Anterior cingulate cortex (tissue), 58 donors: Measurements from ENCODE around the gene CLEC20A.
A peak's percentile ranks its signal among the peaks of the same experiment; 100 is the strongest.

Source experiments
- DNase-seq, 58 donors: peaks; one replicate each; lab custom pipeline; 2025; lab: John Stamatoyannopoulos, UW

Gene CLEC20A

DNA sequence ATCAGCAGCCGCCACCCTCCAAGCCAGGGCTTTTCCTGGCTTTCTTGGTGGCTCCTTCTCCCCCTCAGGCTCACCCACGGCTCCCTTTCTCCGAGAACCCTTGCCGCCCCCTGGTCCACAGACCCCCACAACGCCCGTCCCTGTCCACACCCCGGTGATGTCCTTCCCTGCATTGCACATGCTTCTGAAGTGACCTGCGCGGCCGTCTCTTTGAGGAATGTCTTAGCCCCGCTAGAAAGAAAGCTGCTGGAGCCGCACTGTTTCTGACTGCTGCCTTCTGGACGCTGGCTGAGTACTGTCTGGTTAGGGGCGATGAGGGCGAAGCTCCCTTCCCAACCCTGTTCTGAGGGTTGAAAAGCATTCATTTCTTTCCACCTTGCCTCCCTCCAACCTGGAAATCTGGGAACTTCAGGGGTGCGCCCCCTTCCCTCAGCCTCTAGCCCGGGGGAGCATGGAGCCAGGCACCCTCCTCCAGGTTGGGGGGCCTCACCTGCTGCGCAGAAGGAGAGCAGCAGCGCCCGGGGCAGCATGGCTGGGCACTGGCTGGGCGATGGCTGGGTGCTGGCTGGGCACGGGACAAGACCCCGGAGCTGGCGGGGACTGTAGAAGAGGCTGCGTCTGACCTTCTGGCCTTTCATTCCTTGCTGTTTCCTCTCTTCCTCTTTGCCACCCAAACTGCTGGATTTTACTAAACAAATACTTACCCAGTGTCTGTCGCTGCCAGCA lies at the start of gene CLEC20A:
CLEC20A (minus strand) TSS at position 555 of the 726 bp plus-strand sequence; CDS start at position 530, 25 bp downstream.
- no peak for DNase-seq

DNA sequence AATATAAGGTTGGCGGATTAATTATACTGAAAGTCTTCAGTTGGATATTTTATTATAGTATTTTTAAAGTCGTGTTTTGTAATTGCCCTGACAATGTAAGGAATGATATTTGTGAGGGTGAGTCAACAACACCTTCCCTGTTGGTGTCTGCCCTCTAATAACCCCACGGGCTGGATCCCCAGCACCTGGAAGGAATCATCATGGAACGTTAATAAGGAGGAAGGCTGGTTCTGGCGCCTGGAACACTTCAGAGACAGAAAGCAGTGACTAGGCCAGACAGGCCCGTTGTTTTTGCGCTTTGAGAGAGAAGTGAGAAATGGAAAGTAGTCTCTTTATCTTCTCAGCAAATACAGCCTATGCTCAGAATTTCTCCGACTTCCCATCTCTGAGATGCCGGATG lies 47.8 kb upstream of the CLEC20A start:
- DNase-seq: no peak

DNA sequence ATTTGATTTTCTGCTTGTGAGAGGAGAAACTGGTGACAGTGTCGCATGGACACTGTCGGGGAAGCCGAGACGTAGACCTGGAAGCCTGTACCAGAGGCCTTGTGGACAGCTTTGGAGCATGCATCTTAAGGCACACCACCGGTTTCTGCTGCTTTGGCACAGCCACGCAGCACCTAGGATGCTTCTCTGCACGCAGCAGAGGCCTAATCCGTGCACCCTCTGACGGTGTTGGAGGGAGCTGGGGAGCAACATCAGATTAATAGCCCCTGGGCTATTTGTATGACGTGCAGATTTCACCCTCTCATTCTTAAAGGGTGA lies 46.5 kb upstream of the CLEC20A start:
- peak in 2 of 58 donors; percentile 43 to 68 for DNase-seq

- DNase-seq: peak in 57 of 58 donors; percentile 48 to 94 (median 79)
Observed at GRCh38 chr1:178542554-178543289, 46.0 kb upstream of the CLEC20A start.

- DNase-seq: peak in 27 of 58 donors; percentile 20 to 74 (median 51)
Observed at GRCh38 chr1:178541829-178542553, 45.2 kb upstream of the CLEC20A start.

- DNase-seq: no peak
Observed at GRCh38 chr1:178541379-178541778, 44.6 kb upstream of the CLEC20A start.

- DNase-seq: peak in 30 of 58 donors; percentile 8 to 72 (median 36)
Observed at GRCh38 chr1:178540646-178541045, 43.9 kb upstream of the CLEC20A start.

DNA sequence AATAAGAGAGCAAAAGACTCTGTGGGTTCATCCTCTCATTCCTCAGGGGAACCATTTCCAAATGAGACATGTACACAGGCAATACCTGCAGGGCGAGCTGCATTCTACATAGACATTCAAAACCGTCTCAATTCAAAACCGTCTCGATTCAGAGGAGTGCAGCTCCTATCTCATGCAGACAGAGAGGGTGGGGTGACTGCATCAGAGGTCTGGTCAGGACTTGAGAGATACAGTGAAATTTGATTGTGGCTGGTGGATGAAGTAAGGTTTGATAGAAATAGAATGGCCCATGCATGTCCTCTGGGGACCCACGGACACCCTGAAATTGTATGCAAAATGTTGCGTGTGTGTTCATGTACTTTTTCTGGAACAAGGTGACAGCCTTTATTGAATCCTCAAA lies 43.4 kb upstream of the CLEC20A start:
- DNase-seq: peak in 1 of 58 donors; percentile 3

DNA sequence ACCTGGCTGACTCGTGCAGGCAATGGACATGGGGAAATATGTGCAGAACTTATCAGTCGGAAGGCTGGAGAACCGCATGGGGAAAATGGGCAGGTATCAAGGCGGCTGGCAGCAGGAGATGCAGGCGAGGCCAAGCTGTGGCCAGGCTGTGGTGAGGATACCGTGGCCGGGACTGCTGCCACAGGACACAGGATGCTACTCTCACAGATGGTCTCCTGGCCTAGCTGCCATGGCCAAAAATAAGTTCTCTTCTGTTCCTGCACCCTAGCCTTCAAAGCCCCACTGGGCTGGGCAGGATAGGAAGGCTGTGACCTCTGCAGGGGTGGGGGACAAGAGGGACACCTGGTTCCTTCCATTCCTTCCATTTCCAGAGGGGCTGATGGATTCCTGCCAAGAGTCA lies 42.5 kb upstream of the CLEC20A start:
- peak in 1 of 58 donors; percentile 5 for DNase-seq

- DNase-seq: no peak
Observed at GRCh38 chr1:178538192-178538916, 41.6 kb upstream of the CLEC20A start.

DNA sequence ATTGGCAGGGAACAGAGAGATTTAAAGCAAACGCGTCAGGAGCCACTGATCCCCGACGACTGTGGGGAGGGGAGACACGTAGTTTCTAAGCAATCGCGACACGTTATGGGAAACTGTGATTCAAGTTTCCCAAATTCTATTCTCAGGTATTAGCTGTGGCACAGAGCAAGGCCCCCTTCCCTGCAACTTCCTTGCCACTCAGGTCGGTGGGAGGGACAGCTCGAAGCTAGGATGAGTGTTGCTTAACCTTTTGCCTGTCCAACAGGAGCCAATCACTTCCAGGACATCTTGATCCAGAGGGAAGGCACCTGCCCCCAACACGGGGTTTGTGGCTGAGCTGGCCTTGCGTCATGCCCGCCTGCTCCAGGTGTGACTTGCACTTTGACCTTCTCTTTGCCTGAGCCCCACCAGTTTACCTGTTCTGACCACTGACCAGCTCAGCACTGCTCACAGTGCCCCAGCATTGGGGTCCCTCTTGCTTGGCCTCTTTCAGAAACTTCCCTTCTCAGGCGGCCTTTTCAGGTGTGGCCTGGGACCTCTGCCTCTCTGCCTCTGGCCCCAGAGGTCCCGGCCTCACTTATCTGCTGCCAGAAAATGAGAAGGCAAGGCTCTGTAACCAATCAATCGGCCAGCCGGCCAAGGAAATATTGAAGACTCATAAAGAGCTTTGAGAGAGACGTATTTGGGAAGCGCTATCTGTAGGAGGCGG lies 40.8 kb upstream of the CLEC20A start:
- DNase-seq: no peak

GRCh38 chr1:178536844-178537371 lies 40.1 kb upstream of the CLEC20A start:
- DNase-seq: peak in 41 of 58 donors; percentile 15 to 81 (median 50)

DNA sequence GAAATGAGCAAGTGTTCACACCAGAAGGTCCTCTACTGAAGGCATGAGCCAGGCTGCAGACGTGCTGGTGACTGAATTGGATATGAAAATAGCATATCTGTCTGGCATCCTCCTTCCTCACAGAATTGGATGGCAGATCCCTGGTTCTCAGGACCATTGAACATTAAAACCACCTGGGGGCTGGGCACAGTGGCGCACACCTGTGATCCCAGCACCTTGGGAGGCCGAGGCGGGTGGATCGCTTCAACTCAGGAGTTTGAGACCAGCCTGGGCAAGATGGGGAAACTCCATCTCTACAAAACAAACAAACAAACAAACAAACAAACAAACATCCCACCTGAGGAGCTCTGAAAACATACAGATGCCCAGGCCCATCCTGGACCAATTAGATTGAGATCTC lies 39.6 kb upstream of the CLEC20A start:
- DNase-seq: peak in 1 of 58 donors; percentile 2

DNA sequence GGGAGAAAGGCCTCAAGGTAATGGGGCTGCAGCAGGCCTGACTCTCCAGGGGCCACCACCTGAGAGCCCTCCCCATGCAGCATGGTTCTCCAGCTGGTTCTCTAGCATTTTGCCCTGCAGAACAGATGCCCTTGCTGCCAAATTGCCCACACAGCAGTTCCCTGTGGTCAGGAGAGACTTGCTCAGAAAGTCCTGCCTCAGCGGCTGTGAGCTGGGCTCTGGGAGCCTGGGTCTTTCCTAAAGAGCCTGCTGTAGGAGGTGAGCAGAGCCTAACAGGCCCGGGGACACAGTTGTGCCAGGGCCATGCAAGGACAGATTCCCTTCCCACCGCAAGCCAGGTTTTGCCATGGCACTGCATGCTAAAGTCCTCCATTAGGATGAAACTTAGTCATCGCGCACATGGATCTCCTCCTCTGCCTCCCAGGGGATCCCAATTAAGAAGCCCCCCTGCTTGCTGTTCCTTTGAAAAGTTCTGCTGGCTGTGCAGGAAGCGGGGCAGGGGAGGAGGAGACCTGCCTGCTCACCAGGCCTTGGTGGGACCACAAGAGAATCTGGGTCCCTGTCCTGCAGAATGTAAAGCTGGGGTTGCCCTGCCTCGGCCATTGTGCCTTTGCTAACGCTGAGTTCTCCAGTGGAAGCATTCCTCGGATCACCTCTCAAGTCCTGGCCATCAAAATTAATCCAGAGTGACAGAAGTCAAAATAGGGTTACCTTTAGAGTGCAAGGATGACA lies 37.5 kb upstream of the CLEC20A start:
- no peak for DNase-seq

DNA sequence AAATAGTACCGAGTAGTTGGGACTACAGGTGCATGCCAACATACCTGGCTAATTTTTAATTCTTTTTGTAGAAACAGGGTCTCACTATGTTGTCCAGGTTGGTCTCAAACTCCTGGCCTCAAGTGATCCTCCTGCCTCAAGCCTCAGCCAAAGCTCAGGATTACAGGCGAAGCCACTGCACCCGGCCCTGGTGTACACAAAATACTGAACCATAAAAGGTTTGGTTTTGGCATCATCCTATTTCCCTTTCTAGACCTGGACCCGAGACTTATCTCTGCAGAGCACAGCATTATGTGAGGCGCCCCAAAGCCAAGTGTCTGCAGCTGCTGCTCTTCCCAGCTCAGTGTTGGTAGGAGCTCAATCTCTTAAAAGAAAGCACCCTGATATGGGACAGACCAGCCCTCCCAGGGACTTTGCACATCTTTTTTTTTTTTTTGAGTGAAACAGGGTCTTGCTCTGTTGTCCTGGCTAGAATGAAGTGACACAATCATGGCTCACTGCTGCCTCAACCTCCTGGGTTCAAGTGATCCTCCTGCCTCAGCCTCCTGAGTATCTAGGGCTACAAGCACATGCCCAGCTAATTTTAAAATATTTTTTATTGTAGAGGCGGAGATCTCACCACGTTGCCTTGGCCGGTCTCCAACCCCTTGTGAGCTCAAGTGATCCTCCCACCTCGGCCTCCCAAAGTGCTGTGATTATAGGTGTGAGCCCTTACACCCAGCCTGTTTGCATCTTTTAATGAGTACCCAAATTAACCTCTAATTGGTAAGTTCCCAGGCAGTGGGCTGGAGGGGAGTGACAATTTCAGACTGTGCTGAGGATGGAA lies 36.6 kb upstream of the CLEC20A start:
- DNase-seq: no peak

DNA sequence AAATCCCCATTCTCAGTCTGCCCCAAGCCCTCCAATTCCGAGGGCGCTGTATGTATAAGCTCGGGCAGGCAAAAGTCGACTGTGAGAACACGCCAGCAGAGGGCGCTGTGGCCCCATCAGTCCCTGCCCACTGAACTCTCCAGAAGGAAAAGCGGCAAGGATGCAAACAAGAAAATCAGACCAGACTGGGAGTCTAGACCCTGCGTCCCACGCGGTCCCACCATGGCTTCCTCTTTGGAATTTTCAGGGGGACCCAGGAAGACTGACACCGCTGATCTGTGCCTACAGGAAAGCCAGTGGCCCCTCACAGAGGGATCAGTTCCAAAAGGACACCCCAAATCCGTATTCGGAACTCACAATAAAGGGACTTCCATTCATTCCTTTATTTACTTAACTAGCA lies 35.6 kb upstream of the CLEC20A start:
- DNase-seq: peak in 56 of 58 donors; percentile 13 to 90 (median 64)

DNA sequence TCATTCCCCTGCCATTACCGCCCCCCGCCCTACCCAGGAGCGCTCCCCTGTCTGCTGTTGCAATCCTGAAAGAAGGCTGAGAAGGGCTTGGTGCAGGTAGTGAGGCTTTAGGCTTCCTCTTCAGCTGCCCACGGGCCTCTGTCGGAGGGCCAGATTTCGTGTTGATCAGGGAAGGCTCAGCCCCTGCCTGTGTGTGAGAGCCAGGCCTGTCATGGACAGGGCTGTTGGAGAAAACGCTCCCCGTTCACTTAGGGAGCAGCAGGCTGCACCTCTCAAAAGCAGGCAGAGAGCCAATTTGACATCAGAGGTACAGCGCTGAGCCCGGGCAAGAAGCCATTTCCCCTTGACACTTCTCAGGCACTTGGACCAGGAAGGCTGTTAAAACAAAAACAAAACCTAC lies 35.1 kb upstream of the CLEC20A start:
- DNase-seq: no peak

- DNase-seq: no peak
Observed at GRCh38 chr1:178530502-178530901, 33.7 kb upstream of the CLEC20A start.
